K562 (cell line): ENCODE data around the gene HFE. TPM values are rescaled to one million over a fixed set of nuclear protein-coding genes. Genes with fewer than 3 reads are reported as not detected.
A peak's percentile ranks its signal among the peaks of the same experiment; 100 is the strongest.

ENCODE experiments used
- ADNP ChIP-seq: fragments of 200-800 bp; sonication (Bioruptor generic); IDR thresholded peaks from 2 replicates; pipeline ENCODE4 v1.6.1; 2016; ENCODE audit warnings: missing genetic modification characterization, missing compliant biosample characterization
- ATF1 ChIP-seq, 2 experiments: fragments of 450-650 bp in 1 of 2; IDR thresholded peaks; 2 replicates each; pipeline ENCODE4 v1.6.1; 2016; ENCODE audit warnings: missing compliant biosample characterization in 1 of 2, missing genetic modification characterization in 1 of 2
- EGR1 ChIP-seq: fragments of 450-650 bp; conservative IDR thresholded peaks from 2 replicates; pipeline ENCODE4 v1.6.1; 2017; ENCODE audit warnings: mild to moderate bottlenecking
- FOXO4 ChIP-seq: fragments of 450-650 bp; formaldehyde crosslinking; IDR thresholded peaks from 2 replicates; pipeline ENCODE4 v1.4.0; 2020; ENCODE audit warnings: mild to moderate bottlenecking, moderate library complexity
- HMGN3 ChIP-seq: IDR thresholded peaks from 2 replicates; pipeline ENCODE4 v1.6.1; 2011; ENCODE audit warnings: borderline replicate concordance, low read depth, mild to moderate bottlenecking, mixed read lengths, low read length; ENCODE audit not compliant: insufficient read length; ENCODE audit errors: extremely low read depth
- ID3 ChIP-seq, 2 experiments: fragments of 250-450 bp in 1 of 2; fragments of 450-650 bp in 1 of 2; sonication (Bioruptor Pico) in 1 of 2; IDR thresholded peaks; 2 replicates each; pipeline versions ENCODE4 v1.6.1 to v1.8.0; 2016 to 2021; ENCODE audit warnings: mild to moderate bottlenecking in 2 of 2, moderate library complexity in 2 of 2, missing compliant biosample characterization in 1 of 2, missing genetic modification characterization in 1 of 2
- MAZ ChIP-seq, 2 experiments: fragments of 450-650 bp in 1 of 2; sonication (generic) in 1 of 2; formaldehyde crosslinking; IDR thresholded peaks in 1 of 2; conservative IDR thresholded peaks in 1 of 2; 2 replicates each; pipeline versions ENCODE4 v1.4.0 to v1.5.0; 2020; ENCODE audit warnings: mild to moderate bottlenecking in 1 of 2, missing genetic modification reagents in 1 of 2
- MYC ChIP-seq, 2 experiments: fragments of 250-450 bp in 1 of 2; sonication (Bioruptor Pico) in 1 of 2; IDR thresholded peaks; 2 replicates each; pipeline versions ENCODE4 v1.5.1 to v1.6.1; 2012 to 2021; ENCODE audit warnings: low read depth in 2 of 2, borderline replicate concordance in 1 of 2, improper control_type of control experiment in 1 of 2, low read length in 1 of 2, mild to moderate bottlenecking in 1 of 2, moderate library complexity in 1 of 2
- NCOA2 ChIP-seq, 2 experiments: fragments of 450-650 bp; IDR thresholded peaks; 2 replicates each; pipeline ENCODE4 v1.6.1; 2018; ENCODE audit warnings: mild to moderate bottlenecking in 2 of 2, moderate library complexity in 1 of 2; ENCODE audit not compliant: partially characterized antibody in 2 of 2
- RAD21 ChIP-seq, 2 experiments: fragments of 250-450 bp in 1 of 2; fragments of 450-650 bp in 1 of 2; sonication (Bioruptor Pico) in 1 of 2; formaldehyde crosslinking in 1 of 2; IDR thresholded peaks in 1 of 2; conservative IDR thresholded peaks in 1 of 2; 2 replicates each; pipeline versions ENCODE4 v1.4.0 to v1.8.0; 2020 to 2022; ENCODE audit warnings: mild to moderate bottlenecking in 2 of 2, moderate library complexity in 1 of 2
- SAFB ChIP-seq: fragments of 200-400 bp; formaldehyde crosslinking; IDR thresholded peaks from 2 replicates; pipeline ENCODE4 v1.6.1; 2017; ENCODE audit warnings: low read depth, low read length, borderline replicate concordance
- SETDB1 ChIP-seq: IDR thresholded peaks from one replicate; pipeline ENCODE4 v1.6.1; 2012; ENCODE audit warnings: low read length, control low read depth, inconsistent platforms
- THRA ChIP-seq: fragments of 450-650 bp; IDR thresholded peaks from 2 replicates; pipeline ENCODE4 v1.6.1; 2017; ENCODE audit warnings: mild to moderate bottlenecking, moderate library complexity
- UBTF ChIP-seq, 2 experiments: IDR thresholded peaks; 2 replicates each; pipeline ENCODE4 v1.6.1; 2012; ENCODE audit warnings: improper control_type of control experiment in 2 of 2, low read depth in 2 of 2, low read length in 2 of 2, borderline replicate concordance in 1 of 2
- ZBTB26 ChIP-seq: fragments of 450-650 bp; formaldehyde crosslinking; IDR thresholded peaks from 2 replicates; pipeline ENCODE4 v1.4.0; 2022; ENCODE audit warnings: missing genetic modification characterization
- ZNF785 ChIP-seq: fragments of 250-450 bp; sonication (Bioruptor Pico); IDR thresholded peaks from 2 replicates; pipeline ENCODE4 v1.4.0; 2020; ENCODE audit warnings: mild to moderate bottlenecking
- polyA plus RNA-seq, 8 experiments: library from polyadenylated mRNA; depleted of rRNA in 4 of 8; stranded (reverse) in 5 of 8; unstranded in 3 of 8; fragments of >200 nt; fragmentation: Nextera tagmentation in 2 of 8; fragmentation: Illumina TruSeq in 1 of 8; extraction: Ambion mirVana in 2 of 8; extraction: Trizol in 1 of 8; gene quantifications; 2 replicates each; pipeline versions ENCODE4 v1.2.1 to v1.2.3, GENCODE V29; 2011 to 2014; ENCODE audit warnings: inconsistent platforms in 1 of 8, missing spikeins in 1 of 8
- total RNA-seq, 7 experiments: library from RNA; depleted of rRNA in 6 of 7; stranded (reverse); fragments of >200 nt in 6 of 7; fragmentation: Illumina TruSeq in 2 of 7; extraction: Trizol in 2 of 7; gene quantifications; 2 replicates each; pipeline versions ENCODE4 v1.2.1 to v1.2.3, GENCODE V29; 2011 to 2021; ENCODE audit warnings: low replicate concordance in 1 of 7

HFE gene
- total and polyA plus RNA-seq, 9 of the 15 experiments (the other 6 are each of a cell fraction or from before 2014, with no cell fraction given), result 0.14 to 1.2 (median 0.76) TPM

- peak; percentile 87 for TF ChIP-seq ZBTB26 (CRISPR knock-in tag)
- no peak for TF ChIP-seq SETDB1
- no peak for TF ChIP-seq ZNF785 (CRISPR knock-in tag)
- TF ChIP-seq ID3 (CRISPR knock-in tag; IDR thresholded peaks at IDR 0.05), result no peak
- TF ChIP-seq ID3 (tag; IDR thresholded peaks at IDR 0.05), result no peak
- no peak for TF ChIP-seq THRA
- TF ChIP-seq ADNP (tag), result no peak
- no peak for TF ChIP-seq SAFB
- no peak; the same call in 1 of the 2 replicates for TF ChIP-seq EGR1
- peak; percentile 58 for TF ChIP-seq MYC (IDR thresholded peaks at IDR 0.05; ENCODE audit: low read depth, low read length)
- TF ChIP-seq MYC (CRISPR knock-in tag; IDR thresholded peaks at IDR 0.05; ENCODE audit: borderline replicate concordance, low read depth), result 0 out of 2 replicates have a peak, but pooled peaks have one; percentile 45
- TF ChIP-seq ATF1 (CRISPR knock-in tag; IDR thresholded peaks at IDR 0.05), result no peak
- peak; percentile 53 for TF ChIP-seq ATF1 (tag; IDR thresholded peaks at IDR 0.05)
- no peak for TF ChIP-seq HMGN3
- TF ChIP-seq FOXO4, result 0 out of 2 replicates have a peak, but pooled peaks have one; percentile 18
- TF ChIP-seq RAD21 (CRISPR knock-in tag; conservative IDR thresholded peaks at IDR 0.05 in 1 of 2, IDR thresholded peaks at IDR 0.05 in 1 of 2), result peak in 1 of 2 experiments; percentile 21; a peak in 1 of 4 replicates
- TF ChIP-seq MAZ (CRISPR knock-in tag; conservative IDR thresholded peaks at IDR 0.05 in 1 of 2, IDR thresholded peaks at IDR 0.05 in 1 of 2), result peak; percentile 75 to 85; a peak in 3 of 4 replicates
- no peak for TF ChIP-seq NCOA2 (IDR thresholded peaks at IDR 0.05; ENCODE audit: partially characterized antibody in 2 of 2)
- no peak for TF ChIP-seq UBTF (IDR thresholded peaks at IDR 0.05; ENCODE audit: borderline replicate concordance in 1 of 2, low read depth in 2 of 2, low read length in 2 of 2)
Observed at GRCh38 chr6:26055719-26056582, 31.3 kb upstream of the HFE start (continued).
